ENCODE measurements around the gene PARN.

The PARN gene

DNA sequence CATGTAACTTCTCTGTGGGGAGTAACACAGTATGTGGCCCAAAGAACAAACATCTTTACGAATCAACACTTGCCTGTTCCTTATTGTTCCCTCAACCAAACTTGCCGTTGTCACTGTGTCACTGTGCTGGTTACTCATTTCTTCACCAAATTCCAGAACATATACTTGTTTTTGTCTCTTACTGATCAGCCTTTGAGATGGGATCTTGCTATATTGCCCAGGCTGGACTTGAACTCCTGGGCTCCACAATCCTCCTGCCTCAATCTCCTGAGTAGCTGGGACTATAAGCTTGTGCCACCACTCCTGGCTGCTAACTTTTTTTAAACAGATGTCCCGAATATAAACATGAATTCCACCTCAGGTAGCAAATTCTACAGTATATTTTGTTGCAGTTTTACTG, 115.1 kb downstream of the PARN start:
- Mint-ChIP-seq H3K9me3 (no peaks in the 10 kb centered on the region), H3K27me3 (no peaks in the 10 kb centered on the region), H3K27ac (no peak overlapping the region), H3K36me3 (no peaks in the 10 kb centered on the region), H3K4me3 (no peak overlapping the region), H3K4me1 (peaks cover 2% of the 10 kb centered on the region)
- CTCF ChIA-PET: interaction anchor here (0.6 kb wide), 1 partner anchor 261 kb away, joined by 3 read pairs; no protein-coding TSS in a partner anchor
- no peak for DNase-seq

DNA sequence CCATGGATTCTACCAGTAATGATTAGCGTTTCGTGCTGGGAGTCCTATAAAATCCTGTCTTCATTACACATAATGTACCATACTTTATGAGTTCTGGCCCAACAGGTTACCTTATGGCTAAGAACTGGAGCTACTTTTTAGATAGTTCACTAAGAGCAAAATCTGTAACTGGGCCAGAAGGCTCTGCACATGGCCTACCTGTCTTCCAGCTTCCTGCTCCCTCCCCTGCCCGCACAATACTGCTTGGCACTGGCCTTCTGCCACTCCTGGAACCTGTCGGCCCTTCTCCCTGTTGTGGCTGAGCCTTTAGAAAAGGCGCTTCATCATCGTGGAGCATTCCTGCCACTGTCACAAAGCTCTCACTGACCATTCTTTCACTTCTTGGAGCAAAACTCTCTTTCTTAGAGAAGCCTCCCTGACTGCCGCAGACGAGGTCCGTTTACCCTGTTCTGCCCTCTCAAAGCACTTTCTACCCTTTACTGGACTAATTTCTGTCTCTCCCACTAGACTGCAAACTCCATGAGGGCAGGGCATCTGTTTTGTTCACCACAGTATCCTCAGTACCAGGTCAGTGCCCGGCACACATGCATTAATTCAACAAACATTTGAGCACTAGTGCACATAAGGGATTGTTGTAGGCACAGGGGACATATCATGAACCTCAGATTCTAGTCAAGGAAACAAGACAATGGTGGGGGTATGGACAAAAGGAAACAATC, 116.5 kb downstream of the PARN start:
- CTCF ChIA-PET: interaction anchor here (0.6 kb wide), 1 partner anchor 16 kb away, joined by 3 read pairs; no protein-coding TSS in a partner anchor
- no peak overlapping the region for H3K27ac Mint-ChIP-seq
- no peaks in the 10 kb centered on the region for H3K27me3 Mint-ChIP-seq
- no peaks in the 10 kb centered on the region for H3K4me1 Mint-ChIP-seq
- H3K4me3 Mint-ChIP-seq: no peak overlapping the region
- DNase-seq: no peak
- no peaks in the 10 kb centered on the region for H3K36me3 Mint-ChIP-seq
- H3K9me3 Mint-ChIP-seq: no peaks in the 10 kb centered on the region

DNA sequence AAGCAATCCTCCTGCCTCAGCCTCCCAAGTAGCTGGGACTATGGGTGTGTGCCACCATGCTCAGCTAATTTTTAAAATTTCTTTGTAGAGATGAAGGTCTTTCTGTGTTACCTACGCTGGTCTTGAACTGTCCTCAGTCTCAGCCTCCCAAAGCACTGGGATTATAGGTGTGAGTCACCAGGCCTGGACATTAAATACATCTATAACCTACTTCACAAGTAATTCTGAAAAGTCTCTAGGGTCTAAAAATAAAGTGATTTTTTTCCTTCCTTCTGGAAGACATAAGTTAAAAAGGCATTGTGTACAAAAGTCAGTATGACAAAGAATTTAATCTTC, 118.3 kb downstream of the PARN start:
- CTCF ChIA-PET: interaction anchor here (0.7 kb wide), 1 partner anchor 262 kb away, joined by 3 read pairs; no protein-coding TSS in a partner anchor
- Mint-ChIP-seq H3K4me1 (no peaks in the 10 kb centered on the region), H3K27me3 (no peaks in the 10 kb centered on the region), H3K4me3 (no peak overlapping the region), H3K9me3 (no peaks in the 10 kb centered on the region), H3K36me3 (no peaks in the 10 kb centered on the region), H3K27ac (no peak overlapping the region)
- DNase-seq: no peak

DNA sequence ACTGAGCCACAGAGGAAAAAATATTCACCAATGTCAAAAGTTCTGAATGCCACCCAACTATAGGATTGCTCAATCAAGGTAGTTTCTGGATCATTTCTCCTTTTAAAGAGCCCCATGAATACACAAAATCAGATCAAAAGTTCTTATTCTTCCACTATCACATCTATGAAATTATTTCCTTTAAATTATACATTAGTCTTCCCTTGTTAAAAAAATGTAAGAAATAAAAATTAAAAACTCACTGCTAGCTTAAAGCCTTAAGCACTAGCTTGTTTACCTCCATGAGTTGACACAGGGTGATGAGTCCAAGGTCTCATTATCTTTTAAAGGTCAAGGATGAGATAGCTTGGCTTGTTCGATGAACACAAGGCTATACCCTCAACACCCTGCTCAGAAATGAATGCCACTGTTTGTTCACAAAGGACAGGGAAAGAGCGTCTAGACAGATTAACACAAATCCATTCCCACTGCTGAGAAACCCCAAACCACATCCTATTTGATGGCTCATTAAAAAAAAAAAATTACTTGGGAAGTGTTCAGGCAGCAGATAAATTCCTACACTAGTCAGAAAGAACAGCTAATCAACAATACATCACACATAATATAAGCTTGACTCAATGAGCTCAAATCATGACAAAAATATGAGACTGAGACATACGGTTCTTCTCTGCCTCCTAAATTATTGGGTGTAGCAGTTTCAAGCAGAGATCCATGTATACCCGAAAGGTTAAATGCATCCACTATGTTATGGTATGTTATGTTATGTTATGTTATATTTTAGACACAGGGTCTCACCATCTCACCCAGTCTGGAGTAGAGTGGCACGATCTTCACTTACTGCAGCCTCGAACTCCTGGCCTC, 118.9 kb downstream of the PARN start:
- no peaks in the 10 kb centered on the region for H3K27me3 Mint-ChIP-seq
- no peak overlapping the region for H3K4me3 Mint-ChIP-seq
- H3K27ac Mint-ChIP-seq: no peak overlapping the region
- CTCF ChIA-PET: interaction anchor here (0.7 kb wide), 1 partner anchor 261 kb away, joined by 3 read pairs; no protein-coding TSS in a partner anchor
- H3K36me3 Mint-ChIP-seq: no peaks in the 10 kb centered on the region
- no peaks in the 10 kb centered on the region for H3K4me1 Mint-ChIP-seq
- DNase-seq: no peak
- no peaks in the 10 kb centered on the region for H3K9me3 Mint-ChIP-seq

DNA sequence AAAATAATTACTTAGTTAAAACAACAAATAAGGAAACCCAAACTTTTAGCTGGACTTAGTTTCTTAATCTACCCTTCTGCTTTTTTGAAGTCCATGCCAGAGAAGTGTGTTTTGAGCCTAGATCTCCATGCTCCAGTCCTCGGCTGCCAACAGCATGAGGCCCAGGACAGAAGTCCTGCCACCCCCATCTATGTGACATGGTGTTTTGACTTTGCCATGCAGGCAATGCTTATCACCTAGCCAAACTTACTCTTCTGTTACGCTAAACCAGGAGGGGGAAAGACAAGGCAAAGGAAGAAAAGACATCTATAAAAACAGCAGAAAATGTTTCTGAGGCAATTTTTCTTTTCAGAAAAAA, 119.5 kb downstream of the PARN start:
- Mint-ChIP-seq H3K36me3 (no peaks in the 10 kb centered on the region), H3K4me3 (no peak overlapping the region), H3K9me3 (no peaks in the 10 kb centered on the region), H3K4me1 (no peaks in the 10 kb centered on the region), H3K27ac (no peak overlapping the region), H3K27me3 (no peaks in the 10 kb centered on the region)
- CTCF ChIA-PET: no interaction called here
- no peak for DNase-seq

DNA sequence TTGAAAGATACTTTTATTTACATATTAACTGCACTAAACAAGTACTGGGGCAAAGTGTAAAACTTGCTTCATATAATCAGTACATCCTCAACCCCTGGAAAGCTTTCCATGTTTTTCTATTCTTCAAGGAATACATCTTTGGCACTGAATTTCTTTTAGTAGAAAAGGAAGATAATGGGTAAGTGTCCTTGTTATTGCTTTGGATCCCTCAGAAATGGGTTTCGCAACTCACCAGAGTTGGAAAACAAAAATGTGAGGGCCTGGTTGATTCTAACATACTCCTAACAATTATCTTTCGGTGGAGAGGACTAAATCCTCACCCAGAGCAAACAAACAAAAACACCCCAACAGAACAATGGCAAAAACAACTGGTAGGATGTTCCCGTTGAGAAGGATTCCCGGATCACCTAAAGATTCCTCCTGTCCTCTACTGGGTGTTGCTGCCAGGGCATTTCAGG, 120.4 kb downstream of the PARN start:
- no peak overlapping the region for H3K27ac Mint-ChIP-seq
- CTCF ChIA-PET: no interaction called here

DNA sequence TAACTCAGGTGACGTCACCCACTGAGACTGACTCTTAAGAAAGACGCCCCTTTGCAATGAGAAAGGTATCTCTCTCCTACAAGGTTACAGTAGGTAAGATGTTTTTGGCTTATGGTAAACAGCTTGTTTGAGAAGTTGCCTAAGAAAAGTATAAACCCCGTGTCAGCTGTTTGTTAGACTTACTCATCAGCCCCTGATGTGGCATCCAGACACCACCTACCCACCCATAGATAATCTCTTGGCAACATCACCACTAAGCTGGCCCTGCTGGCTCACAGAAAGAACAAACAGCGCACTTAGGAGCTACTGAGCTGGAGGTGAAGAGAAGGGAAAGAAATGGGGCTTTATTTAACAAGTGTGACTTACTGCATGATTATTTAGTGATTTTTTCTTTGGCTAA, 121.0 kb downstream of the PARN start:
- CTCF ChIA-PET: no interaction called here
- H3K4me3 Mint-ChIP-seq: no peak overlapping the region

More for the DNA sequence above, 120.4 kb downstream of the PARN start:
- DNase-seq: no peak
- Mint-ChIP-seq H3K27me3 (no peaks in the 10 kb centered on the region), H3K4me1 (no peaks in the 10 kb centered on the region), H3K36me3 (no peaks in the 10 kb centered on the region), H3K9me3 (no peaks in the 10 kb centered on the region), H3K4me3 (no peak overlapping the region)

DNA sequence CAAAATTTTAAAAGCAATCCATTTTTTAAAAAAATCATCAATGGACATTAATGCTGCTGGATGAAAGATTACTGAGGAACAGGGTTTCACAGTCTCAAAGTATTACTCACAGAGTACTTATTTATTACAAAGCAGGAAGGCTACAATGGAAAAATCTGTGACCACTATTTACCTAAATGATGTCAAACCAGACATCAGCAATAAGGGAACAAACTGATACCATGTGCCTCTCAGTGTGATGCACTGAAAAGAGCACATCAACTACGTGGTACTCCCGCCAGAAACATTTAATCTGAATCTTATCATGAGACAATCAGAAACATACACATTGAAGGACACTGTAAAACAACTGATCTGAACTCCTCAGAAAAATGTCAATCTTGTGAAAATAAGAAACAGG, 124.2 kb downstream of the PARN start:
- CTCF ChIA-PET: no interaction called here
- no peak overlapping the region for H3K4me3 Mint-ChIP-seq
- no peaks in the 10 kb centered on the region for H3K36me3 Mint-ChIP-seq
- no peaks in the 10 kb centered on the region for H3K27me3 Mint-ChIP-seq
- no peak overlapping the region for H3K27ac Mint-ChIP-seq
- H3K9me3 Mint-ChIP-seq: no peaks in the 10 kb centered on the region
- DNase-seq: no peak
- peaks cover 5% of the 10 kb centered on the region for H3K4me1 Mint-ChIP-seq

More for the DNA sequence above, 121.0 kb downstream of the PARN start:
- H3K27ac Mint-ChIP-seq: no peak overlapping the region
- H3K4me1 Mint-ChIP-seq: no peaks in the 10 kb centered on the region
- H3K27me3 Mint-ChIP-seq: no peaks in the 10 kb centered on the region
- H3K36me3 Mint-ChIP-seq: no peaks in the 10 kb centered on the region
- DNase-seq: no peak
- no peaks in the 10 kb centered on the region for H3K9me3 Mint-ChIP-seq

DNA sequence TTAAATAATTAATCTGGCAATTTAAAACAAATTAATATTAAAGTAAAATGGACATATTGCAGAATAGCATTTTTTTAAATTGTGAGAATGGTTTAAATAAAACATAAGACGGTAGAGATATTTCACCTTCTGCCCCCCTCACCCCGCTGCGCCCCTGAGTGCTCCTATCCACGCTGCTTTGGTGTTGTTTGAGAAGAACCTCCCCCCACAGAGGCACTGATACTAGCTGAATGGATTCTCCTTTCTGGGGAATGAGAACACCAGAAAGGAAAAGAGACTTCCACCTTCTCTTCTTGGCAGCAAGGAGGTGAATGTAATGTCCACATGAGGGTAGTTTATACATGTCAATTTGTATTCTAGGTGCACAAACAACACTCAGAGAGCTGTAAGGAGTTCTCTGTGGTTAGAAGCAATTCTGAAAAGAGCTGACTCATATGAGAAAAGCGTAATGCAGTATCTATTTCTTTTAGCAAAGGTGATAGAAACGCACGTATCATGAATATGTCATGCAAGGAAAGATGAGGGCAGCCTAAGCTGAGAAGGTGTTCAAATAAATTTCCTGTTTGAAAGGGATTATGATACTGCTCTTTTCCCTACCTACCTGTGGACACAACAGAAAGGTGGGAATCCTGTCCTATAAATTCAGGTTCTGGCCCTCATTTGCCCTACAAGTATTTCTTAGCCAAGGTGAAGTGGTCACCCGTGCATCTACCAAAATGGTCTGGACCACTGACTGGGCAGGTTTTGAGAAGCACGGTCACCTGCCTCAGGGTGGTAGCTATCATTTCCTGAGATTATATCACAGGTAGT, 126.9 kb downstream of the PARN start:
- Mint-ChIP-seq H3K27ac (no peak overlapping the region), H3K4me3 (no peak overlapping the region), H3K36me3 (no peaks in the 10 kb centered on the region), H3K9me3 (no peaks in the 10 kb centered on the region), H3K27me3 (no peaks in the 10 kb centered on the region), H3K4me1 (peaks cover 5% of the 10 kb centered on the region)
- CTCF ChIA-PET: no interaction called here
- no peak for DNase-seq

DNA sequence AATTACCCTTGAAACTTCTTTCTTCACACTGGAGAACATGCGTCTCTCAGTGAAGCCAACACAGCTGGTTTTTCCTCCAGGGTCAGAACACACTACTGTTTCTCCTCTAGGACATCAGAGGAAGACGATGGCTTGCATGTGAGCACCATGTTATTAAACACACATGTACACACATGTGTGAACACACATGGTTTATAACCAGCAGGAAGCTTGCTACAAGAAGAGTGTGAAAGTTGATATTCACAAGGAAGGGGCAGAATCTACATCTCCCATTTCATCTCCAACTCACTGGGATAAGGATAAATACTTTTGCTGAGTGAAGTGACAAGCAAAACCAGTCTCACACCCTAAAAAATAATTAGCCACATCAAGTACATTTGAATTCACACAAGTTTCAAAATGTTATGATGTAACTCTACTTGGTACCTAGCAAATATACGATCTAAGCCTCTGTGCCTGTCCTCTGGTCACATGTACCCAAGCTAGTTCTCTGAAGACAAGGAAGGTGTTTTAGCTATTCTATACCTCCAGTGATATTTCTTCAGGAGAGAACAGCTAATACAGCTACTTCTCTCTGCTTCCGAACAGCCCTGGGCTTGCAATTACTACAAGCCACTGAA, 127.7 kb downstream of the PARN start:
- DNase-seq: no peak
- Mint-ChIP-seq H3K4me1 (peaks cover 5% of the 10 kb centered on the region), H3K9me3 (no peaks in the 10 kb centered on the region), H3K27ac (no peak overlapping the region), H3K4me3 (no peak overlapping the region), H3K27me3 (no peaks in the 10 kb centered on the region), H3K36me3 (no peaks in the 10 kb centered on the region)
- CTCF ChIA-PET: no interaction called here

DNA sequence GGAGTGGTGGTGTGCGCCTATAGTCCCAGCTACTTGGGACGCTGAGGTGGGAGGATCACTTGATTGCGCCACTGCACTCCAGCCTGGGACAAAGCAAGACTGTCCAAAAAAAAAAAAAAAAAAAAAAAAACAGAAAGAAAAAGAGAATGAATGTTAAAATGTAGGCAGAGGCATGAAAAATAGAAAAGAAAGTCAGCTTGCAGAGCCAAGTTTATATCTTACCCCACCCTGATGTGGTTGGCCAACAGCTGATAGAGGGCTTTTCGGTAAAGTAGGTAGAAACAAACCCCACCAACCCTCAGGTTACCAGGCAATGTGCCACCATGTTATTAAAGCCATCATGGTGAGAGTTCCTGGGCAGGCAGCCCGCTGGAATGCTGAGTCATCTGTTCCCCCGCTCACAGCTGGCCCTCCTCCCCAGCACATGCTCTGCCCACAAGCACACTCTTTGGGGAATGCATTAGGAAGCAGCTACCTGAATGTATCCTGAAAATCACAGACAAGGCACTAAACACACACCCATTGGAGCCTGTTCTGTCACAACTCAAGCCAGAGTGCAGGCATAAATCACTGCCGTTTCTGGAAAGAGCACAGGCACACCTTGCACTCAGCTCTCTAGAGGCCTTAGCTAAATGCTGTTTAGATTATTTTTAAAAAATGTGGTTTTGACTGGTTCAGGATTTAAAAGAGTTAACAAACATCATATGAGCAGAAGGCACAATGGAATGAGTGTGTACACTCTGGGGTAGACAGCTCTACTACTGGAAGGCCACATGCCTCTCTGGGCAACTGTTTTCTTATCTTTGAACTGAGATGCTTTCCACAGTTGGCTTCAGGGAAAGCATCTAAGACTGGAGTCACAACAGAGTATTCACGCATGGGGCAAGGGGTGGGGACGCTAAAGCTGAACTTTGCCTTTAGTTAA, 128.5 kb downstream of the PARN start:
- H3K4me3 Mint-ChIP-seq: no peak overlapping the region
- H3K27ac Mint-ChIP-seq: no peak overlapping the region
- H3K27me3 Mint-ChIP-seq: no peaks in the 10 kb centered on the region
- CTCF ChIA-PET: interaction anchor here (0.6 kb wide), 1 partner anchor 210 kb away, joined by 3 read pairs; no protein-coding TSS in a partner anchor
- no peaks in the 10 kb centered on the region for H3K36me3 Mint-ChIP-seq
- no peak for DNase-seq
- H3K9me3 Mint-ChIP-seq: no peaks in the 10 kb centered on the region
- peaks cover 5% of the 10 kb centered on the region for H3K4me1 Mint-ChIP-seq

DNA sequence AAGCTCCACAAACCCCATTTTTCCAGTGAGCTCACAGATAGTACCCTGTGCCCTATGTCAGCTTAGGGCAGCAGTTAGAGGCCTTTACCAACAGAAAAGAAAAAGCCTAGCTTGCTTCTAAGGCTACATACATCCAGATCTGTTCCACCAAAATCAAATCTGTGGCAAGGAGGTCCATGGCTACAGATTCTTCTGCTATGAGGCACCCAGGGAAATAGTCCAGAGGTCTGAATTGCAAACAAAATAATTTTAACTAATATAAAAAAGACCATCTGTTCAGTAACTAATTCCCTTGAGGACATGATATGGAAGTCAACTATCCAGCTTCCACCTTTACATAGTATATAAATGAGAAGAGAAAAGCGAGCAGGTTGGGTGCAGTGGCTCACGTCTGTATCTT, 129.3 kb downstream of the PARN start:
- CTCF ChIA-PET: interaction anchor here (0.9 kb wide), 1 partner anchor 27 kb away, joined by 3 read pairs; no protein-coding TSS in a partner anchor
- H3K27ac Mint-ChIP-seq: no peak overlapping the region
- no peak for DNase-seq
- H3K9me3 Mint-ChIP-seq: no peaks in the 10 kb centered on the region
- H3K4me3 Mint-ChIP-seq: no peak overlapping the region
- no peaks in the 10 kb centered on the region for H3K36me3 Mint-ChIP-seq
- peaks cover 5% of the 10 kb centered on the region for H3K4me1 Mint-ChIP-seq
- H3K27me3 Mint-ChIP-seq: no peaks in the 10 kb centered on the region

DNA sequence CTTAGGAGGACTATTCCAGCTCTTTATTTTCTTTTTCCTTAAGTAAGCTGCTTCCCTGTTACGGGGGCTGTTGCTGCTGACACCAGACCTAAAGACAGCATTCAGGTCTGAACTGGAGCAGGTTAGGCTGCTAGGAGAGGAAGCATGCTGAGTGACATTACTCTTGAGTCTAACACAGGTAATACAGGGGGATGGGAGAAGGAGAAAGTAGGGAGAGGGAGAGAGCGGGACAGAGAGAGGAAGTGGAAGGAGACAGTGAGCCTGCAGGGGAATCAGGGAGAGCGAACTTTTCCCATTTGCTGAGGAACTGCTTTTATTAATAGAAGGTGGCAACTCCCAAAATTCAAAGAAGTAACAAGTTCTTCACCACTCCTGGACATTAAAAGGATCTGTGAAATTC, 130.9 kb downstream of the PARN start:
- DNase-seq: no peak
- no peak overlapping the region for H3K27ac Mint-ChIP-seq
- no peak overlapping the region for H3K4me3 Mint-ChIP-seq
- H3K27me3 Mint-ChIP-seq: no peaks in the 10 kb centered on the region
- peaks cover 2% of the 10 kb centered on the region for H3K36me3 Mint-ChIP-seq
- CTCF ChIA-PET: no interaction called here
- no peaks in the 10 kb centered on the region for H3K9me3 Mint-ChIP-seq
- H3K4me1 Mint-ChIP-seq: peaks cover 5% of the 10 kb centered on the region
